ENCODE data around the gene L1CAM.

DNA sequence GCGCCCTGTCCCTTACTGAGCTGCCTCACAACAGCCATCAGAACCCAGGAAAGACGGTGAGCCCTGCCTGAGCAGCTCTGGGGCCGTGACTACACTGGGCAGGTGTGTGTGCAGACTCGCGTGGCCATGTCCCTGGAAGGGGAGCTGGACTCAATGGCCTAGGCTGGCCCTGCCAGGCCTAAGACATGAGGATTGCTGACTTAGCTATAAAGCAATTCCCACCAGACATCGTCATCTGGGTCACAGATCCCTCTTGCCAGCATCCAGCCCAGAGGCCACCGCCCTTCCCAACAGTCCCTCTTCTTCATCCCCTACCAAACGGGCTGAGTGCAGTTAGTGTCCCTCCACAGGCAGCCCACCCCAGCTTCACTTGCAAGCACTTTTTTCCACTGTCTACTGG lies 45.2 kb upstream of the L1CAM start:
- TF ChIP-seq POLR2A (IDR thresholded peaks at IDR 0.05), result no peak
- TF ChIP-seq CTCF (IDR thresholded peaks at IDR 0.05), result no peak

Data from lower leg skin (tissue), 3 donors.